CD4-positive, CD25-positive, alpha-beta regulatory T cell (primary cell): Measurements from ENCODE around the gene ADAM19. TPM values are rescaled to one million over a fixed set of nuclear protein-coding genes. Genes with fewer than 3 reads are reported as not detected.
A peak's percentile ranks its signal among the peaks of the same experiment; 100 is the strongest.

Experiments
- ATAC-seq, 2 donors: fragments of 150-1000 bp; cut with Tn5 transposase; one replicate each; pipeline ENCODE4 v1.10.0; 2021; ENCODE audit warnings: low read depth in 2 of 2, moderate number of reproducible peaks in 2 of 2, moderate library complexity in 1 of 2
- DNase-seq, 3 donors: peaks; one replicate each; pipeline versions ENCODE4 v3.0.0 to v3.0.0-alpha.2; 2012 to 2022; ENCODE audit warnings: mixed read lengths in 1 of 3
- H3K27ac ChIP-seq: one replicate; pipeline ENCODE4 v1.7.0; 2013; ENCODE audit warnings: mild to moderate bottlenecking, low read length; ENCODE audit not compliant: insufficient read depth, poor library complexity, severe bottlenecking
- H3K27me3 ChIP-seq: one replicate; pipeline ENCODE4 v1.7.0; 2013; ENCODE audit warnings: low read length; ENCODE audit not compliant: control insufficient read depth, insufficient read depth
- H3K36me3 ChIP-seq: one replicate; pipeline ENCODE4 v1.7.0; 2013; ENCODE audit warnings: mild to moderate bottlenecking, low read length, moderate library complexity; ENCODE audit not compliant: control insufficient read depth, insufficient read depth
- H3K4me1 ChIP-seq: 2 replicates; pipeline ENCODE4 v1.7.0; 2013; ENCODE audit warnings: mild to moderate bottlenecking, low read length; ENCODE audit not compliant: insufficient read depth, control insufficient read depth, poor library complexity, severe bottlenecking
- H3K4me3 ChIP-seq: one replicate; pipeline ENCODE4 v1.7.0; 2013; ENCODE audit warnings: low read depth, mild to moderate bottlenecking, low read length, moderate library complexity
- H3K9me3 ChIP-seq, 2 experiments: 1 replicate in 1 of 2; 2 replicates in 1 of 2; pipeline ENCODE4 v1.7.0; 2013; ENCODE audit warnings: low read length in 2 of 2, mild to moderate bottlenecking in 1 of 2, moderate library complexity in 1 of 2; ENCODE audit not compliant: control insufficient read depth in 2 of 2
- H3K27ac Mint-ChIP-seq, 3 donors: one replicate each; pipeline ENCODE4 v1.8.0; 2020 to 2022; ENCODE audit warnings: mild to moderate bottlenecking in 3 of 3, mixed read lengths in 3 of 3, moderate library complexity in 2 of 3
- H3K27me3 Mint-ChIP-seq: one replicate; pipeline ENCODE4 v1.8.0; 2022; ENCODE audit warnings: mild to moderate bottlenecking, mixed read lengths
- H3K36me3 Mint-ChIP-seq: one replicate; pipeline ENCODE4 v1.8.0; 2020; ENCODE audit warnings: mixed read lengths
- H3K4me1 Mint-ChIP-seq, 4 donors: one replicate each; pipeline ENCODE4 v1.8.0; 2020 to 2022; ENCODE audit warnings: mixed read lengths in 4 of 4, mild to moderate bottlenecking in 1 of 4
- H3K4me3 Mint-ChIP-seq, 4 donors: one replicate each; pipeline ENCODE4 v1.8.0; 2020 to 2022; ENCODE audit warnings: mild to moderate bottlenecking in 4 of 4, mixed read lengths in 4 of 4, moderate library complexity in 3 of 4
- H3K9me3 Mint-ChIP-seq, 7 donors: one replicate each; pipeline ENCODE4 v1.8.0; 2020 to 2022; ENCODE audit warnings: mixed read lengths in 7 of 7, mild to moderate bottlenecking in 3 of 7, moderate library complexity in 2 of 7
- polyA plus RNA-seq, 4 donors: library from polyadenylated mRNA; unstranded; fragments of 300-500 nt; fragmentation: Illumina TruSeq; gene quantifications; one replicate each; pipeline ENCODE4 v1.2.3, GENCODE V29; 2021
- total RNA-seq: library from RNA; stranded (reverse); gene quantifications from one replicate; pipeline ENCODE4 v1.2.3, GENCODE V29; 2022

The ADAM19 gene
- total and polyA plus RNA-seq, 5 donors from 2014 or later: 5.5 to 113 (median 9.1) TPM

DNA sequence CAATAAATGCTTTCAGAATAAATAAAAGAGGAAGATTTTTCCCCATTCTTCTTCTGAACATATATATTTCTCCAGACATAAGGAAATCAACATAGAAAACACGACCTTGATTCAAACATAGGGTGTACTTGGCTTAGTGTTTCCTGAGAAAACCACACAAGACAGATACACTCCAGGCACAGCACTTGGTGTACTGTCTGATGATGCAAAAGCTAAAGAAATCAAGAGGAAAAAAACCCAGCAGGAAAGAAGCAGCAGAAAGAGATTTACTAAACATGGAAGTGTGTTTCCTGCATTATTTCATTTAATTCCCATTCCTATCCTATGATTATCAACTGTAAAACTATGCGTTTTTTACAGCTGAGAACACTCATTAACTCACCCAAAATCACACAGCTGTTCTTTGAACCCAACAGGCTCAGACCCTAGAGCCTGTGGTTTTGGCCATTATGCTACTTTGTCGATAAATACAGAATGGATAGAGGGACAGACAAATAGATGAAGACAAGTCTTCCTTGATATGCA lies 69.4 kb downstream of the ADAM19 start:
- peaks cover 0 to 18% (median 7%) of the 10 kb centered on the region in 4 donors for H3K4me1 Mint-ChIP-seq
- H3K27me3 Mint-ChIP-seq: no peaks in the 10 kb centered on the region
- ATAC-seq (no peak), DNase-seq (no peak)
- H3K27ac Mint-ChIP-seq: peak overlapping the region in 2 of 3 donors; percentile 56 to 70
- Histone ChIP-seq H3K36me3 (peaks cover 81% of the 10 kb centered on the region), H3K27me3 (no peaks in the 10 kb centered on the region), H3K27ac (no peak overlapping the region), H3K4me3 (no peak overlapping the region), H3K9me3 (no peaks in the 10 kb centered on the region), H3K4me1 (no peaks in the 10 kb centered on the region)
- no peaks in the 10 kb centered on the region for H3K9me3 Mint-ChIP-seq
- H3K4me3 Mint-ChIP-seq: no peak overlapping the region
- peaks cover 47% of the 10 kb centered on the region for H3K36me3 Mint-ChIP-seq

DNA sequence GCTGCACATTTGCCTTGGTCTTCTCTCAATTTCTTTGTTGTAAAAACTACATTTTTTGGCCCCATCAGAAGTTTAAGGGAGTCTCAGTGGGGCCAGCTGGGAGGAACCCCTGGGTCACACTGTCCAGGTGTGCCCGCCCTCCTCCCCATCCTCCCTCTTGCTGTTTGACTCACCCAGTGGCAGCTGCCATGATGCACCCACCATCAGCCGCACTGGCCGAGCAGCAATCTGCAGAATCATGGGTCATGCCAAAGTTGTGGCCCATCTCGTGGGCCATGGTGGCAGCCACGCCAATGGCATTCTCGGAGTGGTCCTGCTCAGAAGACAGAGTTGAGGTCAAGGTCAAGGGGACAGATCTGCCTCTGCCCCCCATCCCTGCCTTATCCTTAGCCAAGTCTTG lies 70.1 kb downstream of the ADAM19 start:
- Mint-ChIP-seq H3K27ac (peak overlapping the region in 1 of 3 donors; percentile 56), H3K4me3 (no peak overlapping the region), H3K36me3 (peaks cover 48% of the 10 kb centered on the region), H3K27me3 (no peaks in the 10 kb centered on the region), H3K9me3 (no peaks in the 10 kb centered on the region), H3K4me1 (peaks cover 0 to 18% (median 7%) of the 10 kb centered on the region in 4 donors)
- peaks cover 81% of the 10 kb centered on the region for H3K36me3 ChIP-seq
- no peak overlapping the region for H3K27ac ChIP-seq
- no peaks in the 10 kb centered on the region for H3K27me3 ChIP-seq
- ATAC-seq: no peak
- no peaks in the 10 kb centered on the region for H3K9me3 ChIP-seq
- no peak for DNase-seq
- H3K4me1 ChIP-seq: no peaks in the 10 kb centered on the region
- H3K4me3 ChIP-seq: no peak overlapping the region

DNA sequence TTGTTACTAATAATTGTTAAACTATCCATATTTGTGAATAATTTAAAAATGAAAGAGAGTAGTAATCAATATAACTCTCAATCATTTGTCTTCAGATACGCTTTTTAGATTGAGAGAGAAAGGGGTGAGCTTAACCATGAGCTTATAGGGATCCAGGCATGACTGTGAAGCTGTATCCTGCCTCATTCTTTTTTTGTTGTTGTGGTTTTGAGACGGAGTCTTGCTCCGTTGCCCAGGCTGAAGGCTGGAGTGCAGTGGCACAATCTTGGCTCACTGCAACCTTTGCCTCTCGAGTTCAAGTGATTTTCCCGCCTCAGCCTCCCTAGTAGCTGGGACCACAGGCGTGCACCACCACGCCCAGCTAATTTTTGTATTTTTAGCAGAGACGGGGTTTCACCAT lies 71.5 kb downstream of the ADAM19 start:
- Mint-ChIP-seq H3K27me3 (no peaks in the 10 kb centered on the region), H3K4me1 (peaks cover 0 to 16% (median 7%) of the 10 kb centered on the region in 4 donors), H3K4me3 (no peak overlapping the region), H3K27ac (no peak overlapping the region), H3K36me3 (peaks cover 48% of the 10 kb centered on the region), H3K9me3 (no peaks in the 10 kb centered on the region)
- Histone ChIP-seq H3K4me1 (no peaks in the 10 kb centered on the region), H3K4me3 (no peak overlapping the region), H3K9me3 (no peaks in the 10 kb centered on the region), H3K36me3 (peaks cover 86% of the 10 kb centered on the region), H3K27ac (no peak overlapping the region), H3K27me3 (no peaks in the 10 kb centered on the region)
- ATAC-seq (no peak), DNase-seq (no peak)

DNA sequence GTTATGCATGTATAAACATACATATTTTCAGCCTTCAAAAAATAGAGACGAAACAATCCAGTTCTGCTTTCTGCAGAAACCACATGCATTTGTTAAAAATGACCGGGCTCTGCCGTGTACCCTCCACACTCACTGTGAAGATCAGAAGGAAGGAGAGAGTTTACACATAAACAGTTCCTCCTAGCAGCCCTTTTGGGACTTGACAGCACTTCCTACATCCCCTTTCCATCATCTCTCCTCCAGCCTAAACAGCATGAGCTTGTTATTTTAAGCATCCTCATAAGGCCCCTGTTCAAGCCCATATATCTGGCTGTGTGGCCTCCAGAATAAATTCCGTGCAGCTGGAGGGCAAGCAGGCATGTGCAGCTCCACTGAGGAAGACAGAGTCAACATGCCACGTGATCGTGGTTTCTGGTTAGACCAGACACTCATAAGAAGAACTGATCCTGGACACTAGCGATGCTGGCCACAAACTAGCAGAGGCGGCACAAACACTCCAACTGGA lies 73.4 kb downstream of the ADAM19 start:
- Histone ChIP-seq H3K27ac (no peak overlapping the region), H3K9me3 (no peaks in the 10 kb centered on the region), H3K36me3 (peaks cover 80% of the 10 kb centered on the region), H3K27me3 (no peaks in the 10 kb centered on the region), H3K4me1 (no peaks in the 10 kb centered on the region), H3K4me3 (no peak overlapping the region)
- Mint-ChIP-seq H3K4me1 (peaks cover 0 to 16% (median 7%) of the 10 kb centered on the region in 4 donors), H3K9me3 (no peaks in the 10 kb centered on the region), H3K27ac (peak overlapping the region; percentile 19 to 90 (median 42)), H3K36me3 (peaks cover 38% of the 10 kb centered on the region), H3K27me3 (no peaks in the 10 kb centered on the region), H3K4me3 (no peak overlapping the region)
- ATAC-seq (peak in 1 of 2 donors; percentile 19), DNase-seq (no peak)

DNA sequence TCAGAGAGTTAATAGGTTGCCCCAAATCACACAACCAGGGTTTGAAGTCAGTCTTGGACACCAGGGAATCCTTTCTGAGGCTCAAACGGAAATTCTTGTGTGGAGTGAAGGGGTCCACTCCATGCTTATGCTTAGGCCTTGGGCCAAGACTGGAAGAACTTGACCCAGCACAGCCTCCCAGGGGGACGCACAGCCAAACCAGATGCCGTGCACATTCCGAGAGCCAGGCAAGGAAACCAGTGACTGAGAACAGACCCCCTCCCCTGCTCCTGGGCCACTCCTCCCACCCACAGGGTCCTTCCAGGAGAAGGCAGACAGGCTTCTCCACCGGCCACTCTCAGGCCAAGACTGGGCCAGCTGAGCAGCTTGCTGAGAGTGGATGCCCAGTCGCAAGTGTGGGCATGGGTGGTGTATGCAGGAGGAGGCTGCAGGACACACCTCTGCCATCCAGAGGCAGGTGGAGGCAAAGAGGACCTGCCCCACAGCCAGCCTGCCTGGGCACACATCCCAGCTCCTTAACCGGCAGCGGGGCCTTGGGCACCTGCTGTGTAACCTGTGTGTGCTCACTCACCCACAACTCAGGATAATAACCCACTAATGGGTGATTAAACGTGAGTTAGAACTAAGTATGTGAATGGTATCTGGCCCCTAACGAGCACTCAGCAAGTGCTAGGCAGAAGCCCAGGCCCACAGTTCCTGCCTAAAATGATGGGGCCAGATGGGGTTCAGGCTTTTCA lies 77.5 kb downstream of the ADAM19 start:
- Histone ChIP-seq H3K27me3 (no peaks in the 10 kb centered on the region), H3K4me1 (no peaks in the 10 kb centered on the region), H3K27ac (no peak overlapping the region), H3K9me3 (no peaks in the 10 kb centered on the region), H3K4me3 (no peak overlapping the region), H3K36me3 (peaks cover 75% of the 10 kb centered on the region)
- Mint-ChIP-seq H3K36me3 (peaks cover 27% of the 10 kb centered on the region), H3K4me3 (no peak overlapping the region), H3K4me1 (peaks cover 0 to 15% (median 4%) of the 10 kb centered on the region in 4 donors), H3K27ac (no peak overlapping the region), H3K27me3 (no peaks in the 10 kb centered on the region), H3K9me3 (no peaks in the 10 kb centered on the region)
- ATAC-seq (no peak), DNase-seq (no peak)

DNA sequence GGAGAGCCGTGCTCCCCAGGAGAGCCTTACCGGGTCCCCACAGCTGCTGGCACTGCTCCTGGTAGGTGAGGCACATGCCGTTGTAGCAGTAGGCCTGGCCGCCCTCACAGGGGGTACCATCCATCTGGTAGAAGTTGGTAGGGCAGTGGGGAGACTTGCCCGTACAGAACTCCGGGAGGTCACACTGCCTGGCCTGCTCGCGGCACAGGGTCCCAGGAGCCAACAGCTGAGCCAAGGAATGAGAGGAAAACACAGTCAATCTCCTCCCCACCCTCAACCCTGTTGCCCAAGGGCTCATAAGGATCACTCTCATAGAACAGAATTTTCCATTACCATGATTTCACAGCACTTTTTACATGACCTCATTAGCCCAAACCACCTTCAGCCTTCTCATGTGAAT lies 78.7 kb downstream of the ADAM19 start:
- Histone ChIP-seq H3K4me3 (no peak overlapping the region), H3K4me1 (no peaks in the 10 kb centered on the region), H3K27ac (no peak overlapping the region), H3K27me3 (no peaks in the 10 kb centered on the region), H3K9me3 (no peaks in the 10 kb centered on the region), H3K36me3 (peaks cover 75% of the 10 kb centered on the region)
- Mint-ChIP-seq H3K9me3 (no peaks in the 10 kb centered on the region), H3K36me3 (peaks cover 22% of the 10 kb centered on the region), H3K4me1 (peaks cover 0 to 8% (median 4%) of the 10 kb centered on the region in 4 donors), H3K27me3 (no peaks in the 10 kb centered on the region), H3K27ac (no peak overlapping the region), H3K4me3 (no peak overlapping the region)
- DNase-seq: no peak
- no peak for ATAC-seq

DNA sequence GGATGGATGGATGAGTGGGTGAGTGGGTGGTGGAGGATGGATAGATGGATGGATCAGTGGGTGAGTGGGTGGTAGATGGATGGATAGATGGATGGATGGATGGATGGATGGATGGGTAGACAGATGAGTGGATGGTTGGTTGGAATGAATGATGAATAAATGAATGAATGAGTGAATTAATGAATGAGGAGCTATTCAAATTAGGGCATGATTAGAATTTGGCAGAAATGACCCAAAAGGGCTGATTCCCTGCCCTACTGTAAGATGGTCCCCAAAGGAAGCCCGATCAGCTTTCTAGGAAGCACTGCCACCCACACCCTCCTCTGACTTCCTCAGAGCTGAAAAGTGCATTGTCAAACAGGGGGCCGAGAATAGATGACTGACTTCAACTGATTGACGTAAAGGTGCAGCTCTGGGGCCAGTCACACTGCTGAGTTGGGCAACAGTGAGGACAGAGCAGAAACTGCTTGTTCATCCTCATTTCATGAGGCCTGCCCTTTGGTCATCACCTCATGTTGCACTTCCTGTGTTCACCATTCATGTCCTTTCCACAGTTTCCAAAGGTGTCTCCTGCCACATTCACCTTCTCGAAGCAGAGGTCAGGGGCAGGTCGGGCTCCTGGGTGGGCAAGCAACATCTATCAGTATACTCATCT lies 81.3 kb downstream of the ADAM19 start:
- Histone ChIP-seq H3K4me1 (no peaks in the 10 kb centered on the region), H3K9me3 (no peaks in the 10 kb centered on the region), H3K27ac (no peak overlapping the region), H3K4me3 (no peak overlapping the region), H3K36me3 (peaks cover 73% of the 10 kb centered on the region), H3K27me3 (no peaks in the 10 kb centered on the region)
- peak overlapping the region in 1 of 4 donors; percentile 5 for H3K4me3 Mint-ChIP-seq
- ATAC-seq (no peak), DNase-seq (no peak)
- H3K27ac Mint-ChIP-seq: peak overlapping the region in 2 of 3 donors; percentile 13 to 45
- peaks cover 18% of the 10 kb centered on the region for H3K36me3 Mint-ChIP-seq
- H3K4me1 Mint-ChIP-seq: peaks cover 0 to 8% (median 4%) of the 10 kb centered on the region in 4 donors
- H3K27me3 Mint-ChIP-seq: no peaks in the 10 kb centered on the region
- H3K9me3 Mint-ChIP-seq: no peaks in the 10 kb centered on the region
